DMS53 treated with DMSO at 0.1 percent for 48 hours (cell line): ENCODE measurements around the gene CPXM2.

Experiments
- DNase-seq: peaks from one replicate; lab custom pipeline; 2025; ENCODE audit not compliant: unreplicated experiment; lab: John Stamatoyannopoulos, UW

Gene CPXM2

GRCh38 chr10:123778719-123779517 lies 112.7 kb downstream of the CPXM2 start:
- DNase-seq, result no peak

DNA sequence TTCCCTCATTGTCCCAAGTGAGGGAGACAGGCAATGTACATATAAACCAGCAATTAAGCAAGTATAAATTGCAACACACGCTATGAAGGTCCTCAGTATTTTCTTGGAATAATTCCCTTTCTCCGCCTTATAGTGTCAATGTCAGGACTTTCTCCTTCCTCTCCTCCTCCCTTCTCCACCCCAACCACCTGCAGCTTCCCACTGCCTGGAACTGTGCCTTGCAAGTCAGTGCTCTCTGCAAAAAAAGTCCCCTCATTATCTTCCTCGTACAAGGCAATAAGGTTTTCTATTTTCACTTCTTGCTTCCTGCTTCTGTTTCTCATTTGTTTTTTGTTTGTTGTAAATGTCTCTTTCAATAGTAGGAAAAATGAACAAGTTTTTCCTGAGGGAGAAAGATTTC lies 113.7 kb downstream of the CPXM2 start:
- no peak for DNase-seq

GRCh38 chr10:123774132-123774742 lies 117.4 kb downstream of the CPXM2 start:
- DNase-seq, result no peak

DNA sequence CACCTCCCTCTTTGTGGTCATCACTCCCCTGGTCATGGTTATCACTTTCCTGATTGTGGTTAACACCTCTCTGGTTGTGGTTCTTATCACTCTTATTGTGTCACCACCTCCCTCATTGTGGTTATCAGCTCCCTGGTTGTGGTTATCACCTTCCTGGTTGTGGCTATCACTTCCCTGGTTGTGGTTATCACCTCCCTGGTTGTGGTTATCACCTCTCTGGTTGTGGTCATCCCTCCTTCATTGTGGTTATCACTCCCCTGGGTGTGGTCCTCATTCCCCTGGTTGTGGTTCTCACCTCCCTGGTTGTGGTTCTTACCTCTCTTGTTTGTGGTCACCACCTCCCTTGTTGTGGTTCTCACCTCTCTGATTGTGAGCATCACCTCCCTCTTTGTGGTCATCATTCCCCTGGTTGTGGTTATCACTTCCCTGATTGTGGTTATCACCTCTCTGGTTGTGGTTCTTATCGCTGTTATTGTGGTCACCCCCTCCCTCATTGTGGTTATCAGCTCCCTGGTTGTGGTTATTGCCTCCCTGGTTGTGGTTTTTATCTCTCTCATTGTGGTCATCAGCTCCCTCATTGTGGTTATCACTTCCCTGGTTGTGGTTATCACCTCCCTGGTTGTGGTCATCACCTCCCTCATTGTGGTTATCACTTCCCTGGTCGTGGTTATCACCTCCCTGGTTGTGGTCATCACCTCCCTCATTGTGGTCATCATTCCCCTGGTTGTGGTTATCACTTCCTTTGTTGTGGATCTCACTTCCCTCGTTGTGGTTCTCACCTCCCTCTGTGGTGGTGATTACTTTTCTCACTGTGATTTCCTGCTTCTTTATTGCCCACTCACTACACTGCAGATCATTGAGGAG lies 118.7 kb downstream of the CPXM2 start:
- no peak for DNase-seq

DNA sequence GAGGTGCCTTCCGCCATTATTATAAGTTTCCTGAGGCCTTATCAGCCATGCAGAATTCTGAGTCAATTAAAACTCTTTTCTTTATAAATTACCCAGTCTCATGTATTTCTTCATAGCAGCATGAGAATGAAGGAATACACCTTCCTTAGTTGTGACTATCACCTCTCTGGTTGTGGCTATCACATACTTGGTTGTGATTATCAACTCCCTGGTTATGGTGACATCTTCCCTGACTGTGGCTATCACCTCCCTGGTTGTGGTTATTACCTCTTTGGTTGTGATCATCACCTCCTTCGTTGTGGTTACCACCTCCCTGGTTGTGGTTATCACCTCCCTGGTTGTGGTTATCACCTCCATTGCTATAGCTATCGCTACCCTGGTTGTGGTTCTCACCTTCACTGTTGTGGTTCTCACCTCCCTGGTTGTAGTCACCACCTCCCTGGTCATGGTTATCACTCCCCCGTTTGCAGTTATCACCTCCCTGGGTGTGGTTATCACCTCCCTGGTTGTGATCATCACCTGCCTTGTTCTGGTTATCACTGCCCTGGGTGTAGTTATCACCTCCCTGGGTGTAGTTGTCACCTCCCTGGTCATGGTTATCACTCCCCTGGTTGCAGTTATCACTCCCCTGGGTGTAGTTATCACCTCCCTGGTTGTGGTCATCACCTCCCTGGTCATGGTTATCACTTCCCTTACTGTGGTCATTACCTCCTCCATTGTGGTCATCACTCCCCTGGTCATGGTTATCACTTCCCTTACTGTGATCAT lies 119.5 kb downstream of the CPXM2 start:
- no peak for DNase-seq

DNA sequence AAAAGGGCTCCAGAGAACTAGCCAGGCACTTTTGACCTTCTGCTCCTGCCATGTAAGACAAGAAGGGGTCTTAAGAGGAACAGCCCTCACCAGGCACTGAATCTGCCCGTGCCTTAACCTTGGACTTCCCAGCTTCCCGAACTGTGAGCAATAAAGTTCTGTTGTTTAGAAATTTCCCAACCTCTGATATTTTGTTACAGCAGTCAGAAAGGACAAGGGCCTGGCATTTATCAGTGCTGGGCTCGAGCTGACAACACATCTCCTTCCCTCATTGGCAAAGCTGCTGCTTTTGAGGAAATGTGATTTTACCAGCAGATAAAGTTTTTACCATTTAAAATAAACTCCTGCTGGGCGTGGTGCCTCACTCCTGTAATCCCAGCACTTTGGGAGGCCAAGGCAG lies 122.0 kb downstream of the CPXM2 start:
- DNase-seq, result no peak

GRCh38 chr10:123766761-123767160 lies 124.8 kb downstream of the CPXM2 start:
- no peak for DNase-seq

GRCh38 chr10:123766012-123766411 lies 125.6 kb downstream of the CPXM2 start:
- no peak for DNase-seq

DNA sequence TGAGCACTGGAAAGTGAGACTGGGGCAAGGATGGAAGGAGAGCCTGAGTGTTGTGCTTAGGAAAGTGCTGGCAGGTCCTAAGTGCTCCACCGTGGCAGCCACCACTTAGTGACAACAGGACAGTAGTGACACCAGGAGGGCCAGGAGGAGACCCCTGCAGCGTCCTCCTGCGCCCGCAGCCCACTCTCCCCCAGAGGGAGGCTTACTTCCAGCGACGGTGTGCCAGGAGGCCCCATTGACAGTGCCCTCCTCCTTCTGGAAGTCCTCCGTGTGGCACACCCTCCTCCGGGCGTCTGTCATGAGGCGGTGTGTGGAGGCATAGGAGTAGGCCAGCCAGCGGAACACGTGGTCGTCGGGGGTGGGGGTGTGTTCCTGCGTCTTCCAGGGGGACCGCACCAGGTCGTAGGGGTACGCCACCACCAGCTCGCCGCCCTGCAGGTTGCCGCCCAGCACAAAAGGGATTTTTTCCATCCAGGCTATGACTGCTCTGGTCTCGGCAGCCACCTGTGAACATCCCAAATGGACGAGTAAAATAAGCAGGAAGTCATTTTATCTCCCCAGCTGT lies 129.9 kb downstream of the CPXM2 start:
- DNase-seq, result no peak

- no peak for DNase-seq
Measured at GRCh38 chr10:123761038-123761428, 130.6 kb downstream of the CPXM2 start.

- no peak for DNase-seq
Measured at GRCh38 chr10:123760356-123761037, 131.1 kb downstream of the CPXM2 start.

- DNase-seq, result no peak
Measured at GRCh38 chr10:123759501-123760031, 132.0 kb downstream of the CPXM2 start.

DNA sequence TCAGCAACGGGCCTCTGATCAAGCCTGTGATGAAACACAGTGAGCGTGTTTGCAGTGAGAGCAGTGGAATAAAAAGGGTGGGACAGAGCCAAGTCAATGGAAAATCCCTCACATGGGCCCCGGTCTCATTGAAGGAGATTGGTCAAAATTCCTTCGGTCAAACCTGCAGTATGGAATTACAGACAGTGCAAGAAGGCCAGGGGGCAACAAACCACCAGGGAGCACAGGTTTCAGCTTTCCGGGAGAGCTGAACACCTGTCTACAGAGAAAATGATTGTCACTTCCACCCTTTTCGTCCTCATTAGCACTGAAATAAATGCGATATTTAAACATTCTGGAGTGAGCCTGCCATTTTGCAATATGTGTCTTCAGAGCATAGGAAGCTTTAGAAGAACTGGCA lies 132.6 kb downstream of the CPXM2 start:
- DNase-seq, result no peak

GRCh38 chr10:123757853-123758252 lies 133.8 kb downstream of the CPXM2 start:
- no peak for DNase-seq

DNA sequence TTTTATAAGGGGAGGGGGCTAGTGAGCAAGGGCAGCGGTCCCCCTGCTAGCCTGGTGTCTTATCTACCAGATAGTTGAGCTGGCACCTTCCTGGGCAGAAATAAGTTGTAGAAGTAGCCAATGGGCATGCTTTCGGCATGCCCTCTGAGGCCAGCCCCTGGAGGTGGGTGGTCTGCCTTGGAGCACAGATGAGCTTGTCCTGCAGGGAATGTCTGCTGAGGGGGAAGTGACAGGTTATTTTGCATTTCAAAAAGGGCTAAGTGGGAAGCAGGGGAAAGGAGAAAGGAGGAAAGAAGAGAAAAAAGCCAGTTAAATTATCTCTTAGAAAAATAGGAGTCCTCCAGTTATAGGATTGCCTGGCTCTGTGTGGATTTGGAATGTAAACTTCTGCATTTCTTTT lies 136.5 kb downstream of the CPXM2 start:
- DNase-seq, result no peak

DNA sequence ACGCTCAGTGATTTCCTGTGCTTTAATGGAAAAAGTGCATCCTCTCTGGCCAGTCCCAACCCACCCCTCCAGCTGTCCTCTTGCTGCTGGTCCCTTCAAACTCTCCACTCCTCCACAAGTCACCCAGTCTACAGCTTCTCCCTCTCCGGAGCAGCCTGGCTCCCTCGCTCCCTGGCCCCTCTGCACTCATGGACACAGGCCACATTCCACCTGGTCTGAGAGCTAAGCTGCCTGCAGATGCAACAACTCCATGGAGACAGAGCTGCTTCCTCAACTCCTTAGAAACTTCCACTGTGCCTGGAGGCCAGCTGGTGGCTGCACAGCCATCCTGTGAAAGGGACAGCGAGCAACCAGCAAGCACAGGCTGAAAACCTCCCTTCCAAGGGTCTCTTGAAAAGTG lies 137.5 kb downstream of the CPXM2 start:
- DNase-seq, result no peak

DNA sequence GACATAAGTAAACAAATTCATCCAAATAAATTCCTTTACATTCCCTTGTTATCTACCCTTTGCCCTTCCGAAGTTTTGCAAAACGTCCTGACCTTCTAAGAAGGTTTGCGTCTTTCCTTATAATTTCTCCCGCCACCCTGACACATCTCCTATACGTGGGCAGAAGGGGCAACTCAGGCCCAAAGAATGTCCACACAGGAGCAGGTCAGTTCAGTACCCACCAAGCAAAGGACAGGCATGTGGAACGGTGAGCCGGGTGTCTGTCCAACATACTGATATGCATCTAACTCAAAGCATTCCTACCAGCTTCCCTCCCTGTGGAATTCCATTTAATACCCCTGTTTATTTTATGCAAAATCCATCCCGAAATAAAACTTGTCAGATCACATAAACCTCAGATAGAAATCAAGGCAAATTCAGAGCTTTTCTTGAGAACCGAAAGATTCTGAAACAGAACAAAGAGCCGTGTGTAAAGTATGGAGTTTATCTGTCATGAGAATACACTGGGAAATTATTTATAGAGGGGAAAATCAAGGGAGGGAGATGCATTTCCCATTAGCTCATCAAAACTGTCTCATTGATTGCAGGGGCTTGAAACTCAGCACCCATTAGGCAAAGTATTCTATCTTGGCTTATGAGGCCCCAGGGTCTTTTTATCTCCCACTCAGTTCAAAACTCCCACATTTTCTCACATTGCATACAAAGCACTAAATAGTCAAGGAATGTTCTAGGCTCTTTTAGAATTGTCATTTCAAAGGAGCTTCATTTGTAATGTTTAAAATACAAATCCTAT lies 140.1 kb downstream of the CPXM2 start:
- DNase-seq, result no peak

- no peak for DNase-seq
Measured at GRCh38 chr10:123750901-123751300, 140.7 kb downstream of the CPXM2 start.

DNA sequence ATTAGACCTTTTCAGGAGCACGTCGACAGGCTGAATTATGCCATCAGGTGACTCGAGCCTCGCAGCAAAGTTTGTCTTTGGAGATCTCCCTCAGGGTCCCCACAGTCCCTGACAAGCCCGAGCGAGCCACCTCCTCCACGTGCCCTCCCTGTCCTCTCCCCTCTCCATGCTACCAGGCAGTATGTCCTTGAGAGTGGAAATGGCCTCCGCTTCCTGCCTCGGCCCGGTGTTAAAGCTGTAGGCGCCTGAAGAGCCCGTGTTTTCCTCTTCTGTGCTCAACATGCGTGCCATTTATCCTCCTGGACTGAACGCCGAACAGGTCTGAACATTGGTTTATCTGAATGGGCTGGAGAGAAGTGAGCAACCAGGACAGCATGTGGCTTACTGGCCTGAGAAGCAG lies 142.9 kb downstream of the CPXM2 start:
- DNase-seq, result no peak
